DMS114 treated with DMSO at 0.1 percent for 48 hours (cell line): ENCODE data around the gene TOX2.
"Not testable (repeated sequence)": the region's sequence is repeated elsewhere in the genome, so short reads cannot be mapped to it uniquely, and the experiment has no call there.

Source experiments
- DNase-seq: peaks from one replicate; lab custom pipeline; 2025; ENCODE audit not compliant: unreplicated experiment; lab: John Stamatoyannopoulos, UW

TOX2 gene

DNA sequence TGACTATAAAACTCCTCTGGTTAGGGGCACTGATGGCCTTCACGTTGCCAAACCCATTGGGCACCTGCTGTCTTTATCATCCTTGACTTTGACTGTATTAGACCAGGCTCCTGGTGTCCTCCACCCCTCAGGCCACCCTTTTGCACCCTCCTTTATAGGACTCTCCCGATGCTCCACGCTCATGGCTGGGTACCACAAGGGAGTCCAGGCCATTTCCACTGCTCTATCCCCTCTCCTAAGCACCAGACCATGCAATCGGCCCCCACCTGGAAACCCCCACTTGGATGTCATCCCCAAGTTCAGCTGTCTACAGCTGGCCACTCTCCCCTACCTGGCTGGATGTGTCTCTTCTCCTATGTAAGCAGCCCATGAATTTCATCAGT, 115.2 kb downstream of the TOX2 start:
- DNase-seq, result no peak

DNA sequence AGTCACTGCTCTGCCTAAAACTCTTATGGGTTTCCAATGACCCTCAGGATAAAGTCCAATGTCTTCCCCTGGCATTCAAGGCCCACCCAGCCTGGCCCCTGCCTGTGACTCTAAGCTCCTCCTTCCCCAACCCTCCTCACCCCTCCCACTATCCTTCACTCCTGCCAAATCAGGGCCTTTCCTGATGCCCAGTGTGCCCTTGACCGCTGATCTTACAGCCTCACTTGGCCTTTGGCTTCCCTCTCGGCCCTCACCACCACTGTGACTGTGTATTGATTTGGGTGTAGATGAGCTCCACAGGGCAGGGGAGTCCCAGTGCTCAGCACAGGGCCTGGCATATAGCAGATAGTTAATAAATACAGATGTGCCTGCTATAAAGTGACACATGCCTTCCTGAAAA, 115.7 kb downstream of the TOX2 start:
- no peak for DNase-seq

DNA sequence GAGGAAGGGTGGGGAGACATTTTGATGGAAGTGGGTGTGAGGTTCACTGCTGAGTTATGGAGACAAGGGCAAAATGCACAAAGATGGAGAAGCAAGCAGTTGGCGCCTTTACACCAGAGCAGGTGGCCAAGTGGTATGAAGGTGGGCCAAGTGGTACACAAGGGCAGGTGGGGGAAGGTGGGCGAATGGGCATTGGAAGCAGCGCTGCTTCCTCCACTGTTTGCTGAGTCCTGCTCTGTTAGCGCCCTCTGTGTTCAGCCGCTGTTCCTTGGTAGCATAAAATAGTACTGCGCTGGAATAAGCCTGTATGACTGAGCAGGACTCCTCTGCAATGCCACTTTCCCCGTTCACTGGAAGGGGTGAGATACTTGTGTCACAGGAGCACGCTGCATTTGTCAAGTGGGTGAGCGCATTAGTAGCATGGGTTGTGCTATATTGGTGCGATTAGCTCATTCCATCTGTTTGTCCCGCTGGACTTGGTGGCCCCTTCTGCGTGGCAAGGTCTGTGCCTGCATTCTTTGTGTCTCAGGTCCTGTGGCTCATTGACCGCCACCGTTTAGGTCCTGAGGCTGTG, 116.4 kb downstream of the TOX2 start:
- no peak for DNase-seq

DNA sequence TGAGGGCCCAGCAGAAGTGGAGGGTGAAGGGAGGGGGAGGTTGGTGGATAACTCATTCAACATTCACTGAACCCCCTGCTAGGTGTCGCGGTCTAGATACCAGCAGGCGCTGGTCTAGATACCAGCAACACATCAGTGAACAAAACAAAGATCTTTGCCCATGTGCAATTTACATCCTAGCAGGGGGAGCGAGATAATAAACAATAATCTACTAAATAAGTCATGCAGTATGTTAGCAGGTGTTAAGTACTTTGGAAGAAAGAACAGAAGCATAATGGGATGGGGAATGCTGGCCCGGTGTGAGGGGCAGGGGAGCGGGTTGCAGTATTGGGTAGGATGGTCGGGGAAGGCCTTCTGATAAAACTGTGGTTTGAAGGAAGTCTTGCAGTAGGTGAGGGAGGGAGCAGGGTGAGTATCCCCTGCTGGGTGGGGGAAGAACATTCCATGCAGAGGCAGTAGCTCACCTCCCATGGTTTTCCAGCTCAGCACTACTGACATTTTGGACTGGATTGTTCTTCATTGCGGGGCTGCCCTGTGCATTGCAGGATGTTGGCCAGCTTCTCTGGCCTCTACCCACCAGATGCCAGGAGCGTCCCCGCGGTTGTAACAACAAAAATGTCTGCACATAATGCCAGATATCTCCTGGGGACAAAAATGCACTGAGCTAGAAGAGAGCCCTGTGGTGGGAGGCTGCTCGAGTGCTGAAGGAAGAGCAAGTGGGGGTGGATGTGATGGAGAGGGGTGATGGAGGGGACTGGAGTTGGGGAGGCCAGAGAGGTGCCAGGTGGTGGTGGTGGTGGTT, 117.3 kb downstream of the TOX2 start:
- no peak for DNase-seq

DNA sequence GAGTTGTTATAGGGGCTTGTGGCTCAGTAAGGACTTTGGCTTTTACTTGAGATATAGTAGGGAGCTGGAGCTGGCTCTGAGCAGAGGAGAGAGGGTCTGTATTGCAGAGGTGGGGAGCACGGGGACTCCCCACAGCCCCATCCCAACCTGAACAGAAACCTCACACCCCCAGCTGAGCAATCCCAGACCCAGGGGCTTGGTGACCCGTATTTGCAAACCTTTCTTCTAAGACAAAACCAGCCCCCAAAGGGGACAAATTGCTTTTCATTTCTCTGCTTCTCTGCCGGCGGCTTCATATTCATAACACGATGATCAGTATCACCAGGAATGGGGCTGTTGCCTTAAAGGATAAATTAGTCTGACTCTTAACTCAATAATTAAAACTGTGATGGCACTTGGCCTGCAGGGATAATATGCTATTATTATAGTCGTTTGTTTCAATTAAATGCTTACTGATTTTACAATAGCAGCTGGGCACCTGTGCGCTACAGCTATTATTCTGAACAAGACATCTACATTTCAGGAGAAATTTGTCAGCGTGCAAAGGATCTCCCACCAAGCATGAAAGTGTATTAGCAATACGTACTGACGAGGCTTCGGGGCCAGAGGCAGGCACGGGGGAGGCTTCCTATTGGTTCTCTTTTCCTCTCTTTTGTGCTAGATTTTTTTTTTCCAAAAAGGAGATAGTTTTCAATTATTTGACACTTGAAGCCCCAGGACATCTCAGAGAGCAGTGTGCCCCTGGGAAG, 118.1 kb downstream of the TOX2 start:
- no peak for DNase-seq

DNA sequence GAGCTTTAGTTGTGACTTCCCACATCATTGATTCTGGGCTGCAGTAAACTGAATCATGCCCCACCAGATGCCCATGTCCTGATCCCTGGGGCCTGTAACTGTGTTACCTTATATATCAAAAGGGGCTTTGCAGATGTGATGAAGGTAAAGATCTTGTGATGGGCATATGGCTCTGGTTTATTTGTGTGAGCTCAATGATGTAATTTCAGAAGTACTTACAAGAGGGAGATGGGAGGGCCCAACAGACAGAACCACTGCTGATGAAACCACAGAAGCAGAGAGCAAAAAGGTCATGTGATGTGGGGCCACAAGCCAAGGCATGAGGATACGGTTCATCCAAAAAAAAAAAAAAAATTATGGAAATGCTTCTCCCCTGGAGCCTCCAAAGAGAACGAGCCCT, 118.7 kb downstream of the TOX2 start:
- no peak for DNase-seq

DNA sequence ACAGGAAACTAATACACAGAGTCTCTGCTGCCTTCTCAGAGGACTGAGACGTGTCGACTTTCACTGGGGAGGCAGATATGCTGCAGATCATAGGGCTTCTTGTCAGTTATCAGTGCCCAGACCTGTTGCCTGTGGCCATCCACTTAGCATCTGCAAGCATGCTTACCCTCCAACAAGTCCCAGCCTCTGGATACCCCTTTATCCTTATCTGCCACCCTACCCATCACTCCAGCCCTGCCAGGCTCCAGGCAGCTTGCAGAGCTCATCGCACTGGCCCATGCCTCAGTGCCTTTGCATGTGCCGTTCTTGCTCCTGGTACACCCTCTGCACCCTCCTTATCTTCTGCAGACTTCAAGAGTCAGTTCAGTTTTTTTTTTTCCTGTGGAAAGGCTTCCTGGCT, 119.2 kb downstream of the TOX2 start:
- no peak for DNase-seq

DNA sequence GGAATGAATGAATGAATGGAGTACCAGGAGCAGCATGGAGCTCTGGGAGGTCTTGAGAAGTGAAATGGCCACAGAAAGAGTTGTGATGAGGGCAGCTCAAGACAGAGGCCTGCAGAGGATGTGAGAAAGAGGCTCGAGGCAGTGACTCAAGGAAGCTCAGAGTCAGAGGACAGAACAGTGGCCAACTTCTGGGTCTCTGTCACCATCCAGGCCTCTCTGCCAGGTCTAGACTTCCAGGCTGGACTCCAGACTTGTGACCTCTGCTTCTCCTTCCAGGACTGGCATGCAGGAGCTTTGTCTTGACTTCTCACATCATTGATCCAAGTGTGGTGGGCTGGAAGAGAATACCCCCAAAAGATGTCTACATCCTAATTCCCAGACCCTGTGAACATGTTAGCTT, 119.8 kb downstream of the TOX2 start:
- no peak for DNase-seq

DNA sequence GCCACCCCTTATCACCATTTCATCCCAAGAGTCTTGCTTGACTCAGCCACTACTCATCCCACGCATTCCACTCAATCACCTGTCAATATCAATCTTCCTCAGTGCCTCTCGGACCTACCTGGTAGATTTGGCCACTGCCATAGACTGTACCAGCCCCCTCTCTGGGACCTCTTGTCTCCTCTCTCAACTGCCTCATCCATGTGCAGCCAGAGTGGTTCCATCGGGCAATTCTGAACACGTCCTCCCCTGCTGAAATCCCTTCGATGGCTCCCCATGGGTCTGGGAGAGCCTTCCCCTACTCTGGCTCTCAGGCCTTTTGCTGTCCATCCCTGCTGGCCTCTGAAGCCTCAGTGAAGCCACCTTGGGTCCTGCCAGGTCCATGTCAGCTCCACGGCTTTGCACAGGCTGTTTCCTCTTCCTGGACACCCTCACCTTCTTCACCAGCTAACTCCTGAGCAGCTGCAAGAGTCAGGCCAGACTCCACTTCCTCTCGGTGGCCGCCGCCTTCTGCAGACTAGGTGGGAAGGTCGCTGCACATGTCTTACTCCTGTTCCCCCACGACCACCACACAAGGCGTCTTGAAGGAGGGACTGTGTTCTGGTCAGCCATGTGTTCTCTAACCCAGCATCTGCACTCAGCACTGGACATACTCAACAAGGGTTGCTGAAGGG, 120.4 kb downstream of the TOX2 start:
- DNase-seq, result no peak

DNA sequence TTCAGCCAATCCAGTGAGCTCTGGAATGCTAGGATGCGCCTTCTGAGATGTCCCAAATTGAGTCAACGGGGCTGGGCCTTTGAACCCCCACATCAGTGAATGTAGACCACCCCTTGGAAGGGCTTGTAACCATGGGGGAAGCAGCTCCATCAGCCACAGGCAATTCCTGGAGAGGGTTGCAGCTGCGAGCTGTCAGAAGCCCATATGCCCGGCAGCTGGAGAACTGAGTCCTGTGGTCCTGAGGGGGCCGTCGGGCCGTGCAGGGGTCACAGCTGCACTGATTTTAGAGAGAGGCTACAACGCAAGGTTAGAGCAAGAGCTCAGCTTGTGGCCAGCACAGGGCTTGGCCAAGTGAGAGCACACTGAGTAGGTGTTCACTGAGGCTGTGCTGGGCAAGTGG, 121.3 kb downstream of the TOX2 start:
- DNase-seq, result no peak

DNA sequence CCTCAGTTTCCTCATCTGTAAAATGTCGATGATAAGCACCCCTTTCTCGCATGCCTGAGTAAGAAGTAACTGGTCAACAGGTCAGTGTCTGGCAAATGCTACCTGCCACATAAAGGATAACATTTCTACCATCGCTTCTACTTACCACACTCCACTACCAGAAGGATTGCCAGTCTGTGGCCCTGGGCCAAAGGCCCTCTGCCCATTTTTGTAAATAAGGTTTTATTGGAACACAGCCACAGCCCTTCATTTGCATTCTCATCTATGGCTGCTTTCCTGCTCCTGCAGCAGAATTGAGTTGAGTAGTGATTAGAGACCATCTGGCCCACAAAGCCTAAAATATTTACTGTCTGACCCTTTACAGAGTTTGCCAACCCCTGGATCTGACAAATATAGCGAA, 121.8 kb downstream of the TOX2 start:
- no peak for DNase-seq

DNA sequence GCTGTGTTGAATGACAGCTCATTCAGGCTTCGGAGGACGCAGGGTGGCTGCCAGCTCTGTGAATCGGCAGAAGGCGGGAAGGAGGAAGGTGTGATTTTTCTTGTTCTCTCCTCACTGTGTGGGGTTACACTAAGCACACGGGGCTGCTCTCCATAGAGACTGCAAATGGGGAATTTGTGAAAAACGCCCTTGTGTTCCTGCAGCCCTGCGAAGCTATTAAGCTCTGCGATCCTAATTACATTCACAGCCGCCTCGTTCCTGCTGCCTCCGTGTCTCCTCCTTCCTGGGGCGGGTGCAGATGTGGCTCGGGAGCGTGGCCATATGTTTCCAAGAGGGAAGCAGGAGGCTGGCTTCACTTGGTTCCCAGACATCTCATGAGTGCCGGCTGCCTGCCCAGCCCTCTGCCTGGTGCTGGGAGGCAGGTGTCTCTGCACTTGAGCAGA, 124.0 kb downstream of the TOX2 start:
- no peak for DNase-seq

DNA sequence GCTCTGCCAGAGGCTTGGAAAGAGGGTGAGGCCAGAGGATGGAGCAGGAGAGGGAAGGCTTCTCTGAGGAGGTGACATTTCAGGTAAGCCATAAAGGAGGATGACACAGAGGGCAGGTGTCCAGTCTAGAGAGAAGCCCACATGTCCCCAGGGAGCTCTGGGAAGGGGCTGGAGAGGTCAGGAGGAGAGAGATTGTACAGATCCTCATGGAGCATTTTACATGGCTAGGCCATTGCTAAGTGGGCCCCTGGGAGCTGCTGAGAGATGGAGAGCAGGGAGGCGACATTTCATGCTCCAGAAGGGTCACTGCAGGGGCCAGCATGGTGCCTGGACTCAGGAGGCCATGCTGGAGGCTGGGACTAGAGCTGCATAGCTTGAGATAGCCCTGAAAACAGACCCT, 124.5 kb downstream of the TOX2 start:
- no peak for DNase-seq

DNA sequence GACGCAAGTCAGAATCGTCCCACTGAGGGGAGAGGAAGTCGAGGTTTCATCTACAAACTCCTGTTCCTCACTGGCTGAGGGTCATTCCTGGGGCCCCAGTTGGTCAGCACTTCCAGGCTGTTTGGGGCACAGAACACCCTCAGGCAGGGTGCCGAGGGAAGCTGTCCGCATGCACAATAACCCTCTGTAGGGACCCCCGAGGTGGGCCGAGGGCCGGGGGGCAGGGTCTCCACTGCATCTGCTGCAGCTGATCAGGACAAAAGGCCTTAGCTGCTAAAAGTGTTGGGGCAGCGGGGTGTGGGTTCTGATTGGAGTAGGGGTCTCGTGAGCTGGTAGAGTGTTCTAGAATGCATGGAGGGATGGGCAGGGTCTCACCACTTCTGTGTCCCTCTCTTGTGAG, 125.1 kb downstream of the TOX2 start:
- DNase-seq, result no peak

DNA sequence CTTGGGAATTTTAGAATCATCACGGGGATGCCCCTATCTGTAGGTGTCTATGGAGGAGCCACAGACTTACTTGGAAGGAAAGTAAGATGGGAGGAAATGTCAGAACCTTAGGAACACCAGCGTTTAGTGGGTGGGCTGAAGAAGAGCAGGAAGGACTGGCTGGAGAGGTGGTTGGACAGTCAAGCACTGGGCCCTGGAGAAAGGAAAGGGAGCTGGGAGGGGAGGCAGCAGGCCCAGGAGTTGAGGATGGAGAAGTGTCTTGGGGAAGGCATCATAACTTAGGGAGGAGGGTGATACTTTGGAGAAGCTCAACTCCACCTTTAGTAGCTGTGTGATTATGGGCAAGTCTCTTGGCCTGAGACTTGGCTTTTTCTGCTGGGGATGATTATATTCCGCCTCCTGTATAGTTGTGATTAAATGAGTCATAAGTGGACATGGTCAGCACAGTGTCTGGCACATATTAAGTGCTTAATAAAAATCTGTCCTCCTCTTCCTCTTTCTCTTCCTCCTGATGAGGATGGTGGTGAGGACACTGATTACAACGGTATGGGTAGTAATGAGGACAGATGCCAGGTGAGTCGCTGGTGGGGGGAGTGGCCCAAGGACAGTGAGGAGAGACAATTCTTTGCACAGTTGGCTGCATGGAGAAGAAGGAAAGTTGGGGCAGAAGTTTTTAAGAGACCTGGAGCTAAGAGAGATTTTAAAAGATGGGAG, 125.7 kb downstream of the TOX2 start:
- DNase-seq, result no peak

DNA sequence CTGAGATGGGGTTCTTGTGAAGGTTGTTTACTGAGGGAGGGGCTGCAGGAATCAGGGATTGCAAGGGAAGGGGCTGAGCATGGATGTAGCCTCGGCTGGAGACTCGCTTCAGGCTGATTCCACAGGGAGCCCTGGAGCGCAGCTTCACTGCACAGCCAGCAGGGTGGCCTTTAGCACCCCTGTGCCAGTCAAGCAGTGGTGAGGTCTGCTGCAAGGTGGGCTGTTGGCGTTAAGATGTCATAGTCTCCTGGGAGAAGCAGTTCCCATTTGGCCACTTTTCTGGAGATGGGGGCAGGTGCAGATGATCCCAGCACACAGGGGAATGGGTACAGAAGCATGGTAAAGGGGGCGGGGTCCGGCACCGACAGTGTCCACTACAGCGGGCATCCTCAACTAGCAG, 126.3 kb downstream of the TOX2 start:
- DNase-seq, result no peak

DNA sequence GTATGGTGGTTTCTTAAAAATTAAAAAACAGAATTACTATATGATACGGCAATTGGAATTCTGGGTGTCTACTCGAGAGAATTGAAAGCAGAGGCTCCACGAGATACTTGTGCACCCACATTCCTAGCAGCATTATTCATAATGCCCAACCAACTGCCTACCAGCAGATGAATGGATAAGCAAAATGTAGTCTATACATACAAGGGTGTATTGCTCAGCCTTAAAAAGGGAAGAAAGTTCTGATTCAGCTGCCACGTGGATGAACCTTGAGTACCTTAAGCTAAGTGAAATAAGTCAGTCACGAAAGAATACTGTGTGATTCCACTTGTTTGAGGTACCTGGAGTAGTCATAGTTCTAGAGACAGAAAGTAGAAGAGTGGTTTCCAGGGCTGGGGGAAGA, 130.1 kb downstream of the TOX2 start:
- not testable (repeated sequence) for DNase-seq

DNA sequence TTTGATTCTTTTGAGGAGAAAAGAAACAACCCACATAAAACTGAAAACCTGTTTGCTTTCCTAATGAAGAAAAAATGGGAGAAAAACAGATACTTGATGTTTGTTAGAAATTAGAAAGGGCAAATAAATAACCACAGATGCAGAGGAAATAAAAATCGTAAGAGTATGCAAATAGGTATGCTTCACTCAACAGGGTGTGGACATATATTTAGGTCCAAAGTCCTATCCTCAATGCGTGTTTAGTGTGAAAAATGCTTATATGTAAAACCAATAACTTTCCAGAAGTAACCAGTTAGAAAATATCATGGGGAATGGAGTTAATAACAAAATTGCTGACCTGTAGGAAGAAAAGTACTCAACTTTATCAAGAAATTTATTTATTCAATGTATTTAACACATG, 135.7 kb downstream of the TOX2 start:
- no peak for DNase-seq

DNA sequence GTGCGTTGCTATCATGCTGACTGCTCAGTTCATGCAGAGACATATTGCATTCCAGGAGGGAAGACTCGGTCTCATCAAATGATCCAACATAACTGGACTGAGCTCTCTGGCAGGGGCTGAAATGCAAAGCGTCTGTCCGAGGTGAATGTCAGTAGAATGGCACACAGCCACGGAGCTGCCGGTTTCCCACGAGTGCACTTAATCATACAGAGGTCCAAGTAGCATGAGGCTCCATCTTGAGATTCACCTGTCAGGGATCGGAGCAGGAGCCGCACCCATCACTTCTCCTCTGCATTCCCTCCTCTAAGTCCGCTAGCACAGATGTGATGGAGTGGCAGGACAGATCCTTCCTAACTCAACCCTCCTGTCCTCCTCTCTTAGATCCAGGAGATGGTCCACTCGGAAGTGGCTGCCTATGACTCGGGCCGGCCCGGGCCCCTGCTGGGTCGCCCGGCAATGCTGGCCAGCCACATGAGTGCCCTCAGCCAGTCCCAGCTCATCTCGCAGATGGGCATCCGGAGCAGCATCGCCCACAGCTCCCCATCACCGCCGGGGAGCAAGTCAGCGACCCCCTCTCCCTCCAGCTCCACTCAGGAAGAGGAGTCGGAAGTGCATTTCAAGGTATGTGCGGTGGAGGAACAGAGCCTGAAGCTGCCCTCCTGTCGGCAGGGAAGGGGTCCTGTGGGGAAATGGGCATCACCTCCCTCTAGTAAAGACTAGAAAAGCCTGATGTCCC, 136.4 kb downstream of the TOX2 start:
- no peak for DNase-seq

DNA sequence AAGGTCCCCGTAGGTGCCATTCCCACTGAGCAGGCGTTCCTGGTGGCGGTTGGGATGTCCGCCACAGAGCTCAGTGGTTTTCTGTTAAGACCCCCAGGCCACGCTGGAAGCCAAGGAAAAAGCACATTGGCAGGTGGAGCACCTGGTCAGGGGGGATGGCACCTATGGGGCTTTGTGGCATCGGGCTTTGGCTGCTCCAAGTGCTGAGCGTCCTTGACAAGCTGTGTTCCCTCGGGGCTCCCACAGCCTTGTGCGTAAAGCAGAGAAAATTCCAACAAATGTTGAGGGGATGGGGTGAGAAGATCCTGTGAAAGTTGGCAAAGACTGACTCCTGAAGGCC, 137.0 kb downstream of the TOX2 start:
- DNase-seq, result no peak

DNA sequence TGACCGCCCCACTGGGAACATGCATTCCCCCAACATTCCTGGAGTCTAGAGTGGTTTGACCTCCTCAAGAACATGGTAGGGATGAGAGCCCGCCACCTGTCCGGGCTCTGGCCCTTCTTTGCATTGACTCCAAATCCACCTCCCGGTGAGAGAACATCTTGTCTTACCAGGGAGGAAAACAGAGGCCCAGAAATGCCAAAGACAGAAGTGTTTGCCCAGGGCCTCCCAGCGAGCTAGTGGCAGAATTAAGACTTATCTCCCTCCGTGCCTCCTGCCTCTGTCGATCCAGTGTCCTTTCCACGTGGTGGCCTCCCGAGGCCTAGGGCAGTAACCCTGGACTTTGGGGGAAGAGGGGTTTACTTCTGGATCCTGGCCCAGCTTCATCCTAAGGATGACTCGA, 137.5 kb downstream of the TOX2 start:
- DNase-seq, result no peak
